ENCODE measurements around the gene MON2.

MON2 gene

GRCh38 chr12:62466018-62466593 is 520 bp upstream of the MON2 start:
- no peak for TF ChIP-seq CTCF (conservative IDR thresholded peaks at IDR 0.05)

GRCh38 chr12:62468397-62468796 is 1.8 kb downstream of the MON2 start:
- H3K27ac ChIP-seq: no peak overlapping the region; the same call in 1 of the 2 replicates
- no peak for TF ChIP-seq CTCF (conservative IDR thresholded peaks at IDR 0.05)

More at GRCh38 chr12:62466018-62466593, 520 bp upstream of the MON2 start:
- peak overlapping the region; percentile 88 for H3K27ac ChIP-seq

- TF ChIP-seq CTCF (conservative IDR thresholded peaks at IDR 0.05): no peak
- no peak overlapping the region for H3K27ac ChIP-seq
These were observed 2.3 kb downstream of the MON2 start for GRCh38 chr12:62468935-62469334.

- TF ChIP-seq CTCF (conservative IDR thresholded peaks at IDR 0.05): no peak
- H3K27ac ChIP-seq: no peak overlapping the region
These were observed 3.1 kb downstream of the MON2 start for GRCh38 chr12:62469704-62470103.

- H3K27ac ChIP-seq: no peak overlapping the region
- no peak for TF ChIP-seq CTCF (conservative IDR thresholded peaks at IDR 0.05)
These were observed 5.1 kb downstream of the MON2 start for GRCh38 chr12:62471734-62472133.

- TF ChIP-seq CTCF (conservative IDR thresholded peaks at IDR 0.05): peak; percentile 23; the same call in 1 of the 2 replicates
- H3K27ac ChIP-seq: no peak overlapping the region
These were observed 5.8 kb downstream of the MON2 start for GRCh38 chr12:62472472-62472871.

GRCh38 chr12:62481843-62482540 is 15.4 kb downstream of the MON2 start:
- no peak for TF ChIP-seq CTCF (conservative IDR thresholded peaks at IDR 0.05)
- no peak overlapping the region for H3K27ac ChIP-seq
